ENCODE data around the gene ATP5MC2.
"Not testable (repeated sequence)": the region's sequence is repeated elsewhere in the genome, so short reads cannot be mapped to it uniquely, and the experiment has no call there.

Gene ATP5MC2

GRCh38 chr12:53683494-53683893 is 7.6 kb upstream of the ATP5MC2 start:
- H3K27me3 ChIP-seq (replicated peaks in 2 of 5; ENCODE audit: control insufficient read depth in 4 of 5, insufficient read depth in 5 of 5, low read length in 4 of 5) = peaks cover 0 to 9% (median 5%) of the 10 kb centered on the region in 5 experiments
- no peak overlapping the region for H3K27ac ChIP-seq (ENCODE audit: insufficient read depth in 1 of 2, low read depth in 1 of 2, low read length in 2 of 2, poor library complexity in 1 of 2, severe bottlenecking in 2 of 2)
- no peak overlapping the region for H3K4me3 ChIP-seq (ENCODE audit: control insufficient read depth in 1 of 7, extremely low read depth in 1 of 7, insufficient read depth in 4 of 7, low read depth in 2 of 7, low read length in 6 of 7)
- CTCF ChIA-PET = interaction anchor here (0.8 to 1.7 kb wide), 2 partner anchors 17 to 62 kb away, joined by 3 read pairs; no protein-coding TSS in a partner anchor
- H3K4me1 ChIP-seq (ENCODE audit: control extremely low read depth in 1 of 4, control insufficient read depth in 4 of 4, insufficient read depth in 4 of 4, low read length in 3 of 4) = no peaks in the 10 kb centered on the region
- no peak for DNase-seq
- H3K36me3 ChIP-seq (ENCODE audit: control insufficient read depth in 4 of 4, insufficient read depth in 4 of 4, low read length in 3 of 4) = no peaks in the 10 kb centered on the region
- H3K9me3 ChIP-seq (ENCODE audit: control extremely low read depth in 1 of 5, control insufficient read depth in 4 of 5, insufficient read depth in 2 of 5, low read depth in 1 of 5, low read length in 4 of 5) = no peaks in the 10 kb centered on the region
- POLR2A ChIA-PET = interaction anchor here (0.8 kb wide), 1 partner anchor 13 kb away, joined by 3 read pairs; no protein-coding TSS in a partner anchor
- WGBS (ENCODE audit: insufficient coverage) = 100% methylated on average over 1 of the region's 2 CpGs

- H3K36me3 ChIP-seq (ENCODE audit: control insufficient read depth in 4 of 4, insufficient read depth in 4 of 4, low read length in 3 of 4); H3K27ac ChIP-seq (ENCODE audit: insufficient read depth in 1 of 2, low read depth in 1 of 2, low read length in 2 of 2, poor library complexity in 1 of 2, severe bottlenecking in 2 of 2); H3K4me3 ChIP-seq (ENCODE audit: control insufficient read depth in 1 of 7, extremely low read depth in 1 of 7, insufficient read depth in 4 of 7, low read depth in 2 of 7, low read length in 6 of 7); H3K9me3 ChIP-seq (ENCODE audit: control extremely low read depth in 1 of 5, control insufficient read depth in 4 of 5, insufficient read depth in 2 of 5, low read depth in 1 of 5, low read length in 4 of 5); DNase-seq; POLR2A ChIA-PET: not testable (repeated sequence)
- WGBS (ENCODE audit: insufficient coverage) = 100% methylated on average over 3 of the region's 5 CpGs
- Histone ChIP-seq H3K27me3 (replicated peaks in 2 of 5; ENCODE audit: control insufficient read depth in 4 of 5, insufficient read depth in 5 of 5, low read length in 4 of 5) (peaks cover 0 to 21% (median 5%) of the 10 kb centered on the region in 5 experiments), H3K4me1 (ENCODE audit: control extremely low read depth in 1 of 4, control insufficient read depth in 4 of 4, insufficient read depth in 4 of 4, low read length in 3 of 4) (peaks cover under 1 to 23% (median 17%) of the 10 kb centered on the region in 4 experiments)
- CTCF ChIA-PET = interaction anchor here (1.1 to 1.6 kb wide), 3 partner anchors 22 to 137 kb away, joined by 4 read pairs; no protein-coding TSS in a partner anchor
Measured at GRCh38 chr12:53680061-53680460, 4.2 kb upstream of the ATP5MC2 start.

- CTCF ChIA-PET = interaction anchor here (0.7 to 3.9 kb wide), 10 partner anchors 9 to 139 kb away, joined by 3 to 57 read pairs (median 6); no protein-coding TSS in a partner anchor
- peaks cover 0 to 21% (median 5%) of the 10 kb centered on the region in 5 experiments for H3K27me3 ChIP-seq (replicated peaks in 2 of 5; ENCODE audit: control insufficient read depth in 4 of 5, insufficient read depth in 5 of 5, low read length in 4 of 5)
- no peak for DNase-seq
- H3K9me3 ChIP-seq (ENCODE audit: control extremely low read depth in 1 of 5, control insufficient read depth in 4 of 5, insufficient read depth in 2 of 5, low read depth in 1 of 5, low read length in 4 of 5) = no peaks in the 10 kb centered on the region
- POLR2A ChIA-PET = no interaction called here
- WGBS (ENCODE audit: insufficient coverage) = no CpG with 5 or more reads among the region's 5 CpGs
- H3K4me1 ChIP-seq (ENCODE audit: control extremely low read depth in 1 of 4, control insufficient read depth in 4 of 4, insufficient read depth in 4 of 4, low read length in 3 of 4) = peaks cover 3 to 33% (median 23%) of the 10 kb centered on the region in 4 experiments
- H3K4me3 ChIP-seq (ENCODE audit: control insufficient read depth in 1 of 7, extremely low read depth in 1 of 7, insufficient read depth in 4 of 7, low read depth in 2 of 7, low read length in 6 of 7) = peak overlapping the region in 4 of 7 experiments; percentile 67 to 96 (median 84)
- peaks cover 0 to 13% (median 4%) of the 10 kb centered on the region in 4 experiments for H3K36me3 ChIP-seq (ENCODE audit: control insufficient read depth in 4 of 4, insufficient read depth in 4 of 4, low read length in 3 of 4)
- H3K27ac ChIP-seq (ENCODE audit: insufficient read depth in 1 of 2, low read depth in 1 of 2, low read length in 2 of 2, poor library complexity in 1 of 2, severe bottlenecking in 2 of 2) = no peak overlapping the region
Measured at GRCh38 chr12:53677800-53678148, 1.9 kb upstream of the ATP5MC2 start.

GRCh38 chr12:53677016-53677799 is 1.3 kb upstream of the ATP5MC2 start:
- Histone ChIP-seq H3K27ac (ENCODE audit: insufficient read depth in 1 of 2, low read depth in 1 of 2, low read length in 2 of 2, poor library complexity in 1 of 2, severe bottlenecking in 2 of 2) (peak overlapping the region in 1 of 2 experiments; percentile 66), H3K36me3 (ENCODE audit: control insufficient read depth in 4 of 4, insufficient read depth in 4 of 4, low read length in 3 of 4) (peaks cover 0 to 18% (median 10%) of the 10 kb centered on the region in 4 experiments), H3K4me3 (ENCODE audit: control insufficient read depth in 1 of 7, extremely low read depth in 1 of 7, insufficient read depth in 4 of 7, low read depth in 2 of 7, low read length in 6 of 7) (peak overlapping the region; percentile 23 to 96 (median 75)), H3K9me3 (ENCODE audit: control extremely low read depth in 1 of 5, control insufficient read depth in 4 of 5, insufficient read depth in 2 of 5, low read depth in 1 of 5, low read length in 4 of 5) (no peaks in the 10 kb centered on the region), H3K27me3 (replicated peaks in 2 of 5; ENCODE audit: control insufficient read depth in 4 of 5, insufficient read depth in 5 of 5, low read length in 4 of 5) (peaks cover 0 to 21% (median 5%) of the 10 kb centered on the region in 5 experiments), H3K4me1 (ENCODE audit: control extremely low read depth in 1 of 4, control insufficient read depth in 4 of 4, insufficient read depth in 4 of 4, low read length in 3 of 4) (peaks cover 3 to 33% (median 23%) of the 10 kb centered on the region in 4 experiments)
- 12% methylated on average over 37 of the region's 51 CpGs for WGBS (ENCODE audit: insufficient coverage)
- ChIA-PET POLR2A (interaction anchor here (0.6 to 1.0 kb wide), 3 partner anchors 69 to 132 kb away, joined by 3 to 4 read pairs (median 3); no protein-coding TSS in a partner anchor), CTCF (interaction anchor here (0.7 to 3.9 kb wide), 11 partner anchors 9 to 138 kb away, joined by 3 to 57 read pairs (median 6); no protein-coding TSS in a partner anchor)
- DNase-seq = peak in 2 of 3 donors; percentile 11 to 26

GRCh38 chr12:53676656-53677015 is 753 bp upstream of the ATP5MC2 start:
- Histone ChIP-seq H3K27me3 (replicated peaks in 2 of 5; ENCODE audit: control insufficient read depth in 4 of 5, insufficient read depth in 5 of 5, low read length in 4 of 5) (peaks cover 0 to 21% (median 5%) of the 10 kb centered on the region in 5 experiments), H3K4me3 (ENCODE audit: control insufficient read depth in 1 of 7, extremely low read depth in 1 of 7, insufficient read depth in 4 of 7, low read depth in 2 of 7, low read length in 6 of 7) (peak overlapping the region; percentile 23 to 96 (median 82)), H3K4me1 (ENCODE audit: control extremely low read depth in 1 of 4, control insufficient read depth in 4 of 4, insufficient read depth in 4 of 4, low read length in 3 of 4) (peaks cover 3 to 33% (median 23%) of the 10 kb centered on the region in 4 experiments), H3K36me3 (ENCODE audit: control insufficient read depth in 4 of 4, insufficient read depth in 4 of 4, low read length in 3 of 4) (peaks cover 0 to 23% (median 15%) of the 10 kb centered on the region in 4 experiments), H3K27ac (ENCODE audit: insufficient read depth in 1 of 2, low read depth in 1 of 2, low read length in 2 of 2, poor library complexity in 1 of 2, severe bottlenecking in 2 of 2) (peak overlapping the region in 1 of 2 experiments; percentile 66), H3K9me3 (ENCODE audit: control extremely low read depth in 1 of 5, control insufficient read depth in 4 of 5, insufficient read depth in 2 of 5, low read depth in 1 of 5, low read length in 4 of 5) (no peaks in the 10 kb centered on the region)
- ChIA-PET CTCF (interaction anchor here (0.9 to 3.9 kb wide), 15 partner anchors 9 to 138 kb away, joined by 3 to 57 read pairs (median 6); no protein-coding TSS in a partner anchor), POLR2A (interaction anchor here (0.7 to 1.7 kb wide), 4 partner anchors 51 to 133 kb away, joined by 3 to 9 read pairs (median 4); partner anchors contain the start of gene ATF7)
- 5% methylated on average over 10 of the region's 15 CpGs for WGBS (ENCODE audit: insufficient coverage)
- DNase-seq = no peak

- CTCF ChIA-PET = interaction anchor here (0.7 to 3.9 kb wide), 24 partner anchors 8 to 143 kb away, joined by 3 to 57 read pairs (median 4); partner anchors contain the start of gene ATF7
Measured at GRCh38 chr12:53674977-53675700, 744 bp downstream of the ATP5MC2 start.

More at GRCh38 chr12:53674977-53675700, 744 bp downstream of the ATP5MC2 start:
- H3K36me3 ChIP-seq (ENCODE audit: control insufficient read depth in 4 of 4, insufficient read depth in 4 of 4, low read length in 3 of 4) = peaks cover 8 to 35% (median 26%) of the 10 kb centered on the region in 4 experiments
- no peak for DNase-seq
- H3K27me3 ChIP-seq (replicated peaks in 2 of 5; ENCODE audit: control insufficient read depth in 4 of 5, insufficient read depth in 5 of 5, low read length in 4 of 5) = peaks cover 0 to 21% (median 5%) of the 10 kb centered on the region in 5 experiments
- peak overlapping the region; percentile 75 to 96 (median 89) for H3K4me3 ChIP-seq (ENCODE audit: control insufficient read depth in 1 of 7, extremely low read depth in 1 of 7, insufficient read depth in 4 of 7, low read depth in 2 of 7, low read length in 6 of 7)
- POLR2A ChIA-PET = interaction anchor here (1.1 to 1.7 kb wide), 4 partner anchors 49 to 132 kb away, joined by 3 to 9 read pairs (median 5); partner anchors contain the start of gene ATF7
- H3K4me1 ChIP-seq (ENCODE audit: control extremely low read depth in 1 of 4, control insufficient read depth in 4 of 4, insufficient read depth in 4 of 4, low read length in 3 of 4) = peaks cover 3 to 33% (median 23%) of the 10 kb centered on the region in 4 experiments
- peak overlapping the region; percentile 75 to 91 for H3K27ac ChIP-seq (ENCODE audit: insufficient read depth in 1 of 2, low read depth in 1 of 2, low read length in 2 of 2, poor library complexity in 1 of 2, severe bottlenecking in 2 of 2)
- 33% methylated on average over 3 of the region's 8 CpGs for WGBS (ENCODE audit: insufficient coverage)
- no peaks in the 10 kb centered on the region for H3K9me3 ChIP-seq (ENCODE audit: control extremely low read depth in 1 of 5, control insufficient read depth in 4 of 5, insufficient read depth in 2 of 5, low read depth in 1 of 5, low read length in 4 of 5)

Measured in common myeloid progenitor, CD34-positive (primary cell).